K562 (cell line): ENCODE measurements around the gene GNG7. TPM values are rescaled to one million over a fixed set of nuclear protein-coding genes. Genes with fewer than 3 reads are reported as not detected.

Experiments used
- BDP1 ChIP-seq: IDR thresholded peaks from 3 replicates; pipeline ENCODE4 v1.6.1; 2011; ENCODE audit not compliant: insufficient read length, insufficient read depth
- CCNT2 ChIP-seq: IDR thresholded peaks from 2 replicates; pipeline ENCODE4 v1.6.1; 2011; ENCODE audit warnings: borderline replicate concordance, low read depth, mild to moderate bottlenecking, moderate library complexity, mixed read lengths, low read length; ENCODE audit not compliant: insufficient read length; ENCODE audit errors: extremely low read depth
- CUX1 ChIP-seq: fragments of 200-800 bp; sonication (Bioruptor generic); IDR thresholded peaks from 2 replicates; pipeline ENCODE4 v1.6.1; 2016; ENCODE audit warnings: missing genetic modification characterization, missing compliant biosample characterization
- GABPB1 ChIP-seq: sonication (generic); formaldehyde crosslinking; IDR thresholded peaks from 2 replicates; pipeline ENCODE4 v1.8.0; 2022; ENCODE audit warnings: mild to moderate bottlenecking, missing genetic modification reagents
- GMEB1 ChIP-seq: fragments of 250-450 bp; sonication (Bioruptor Pico); IDR thresholded peaks from 2 replicates; pipeline ENCODE4 v1.4.0; 2020; ENCODE audit warnings: mild to moderate bottlenecking
- HSF4 ChIP-seq: fragments of 250-450 bp; sonication (Bioruptor Pico); IDR thresholded peaks from 2 replicates; pipeline ENCODE4 v2.1.2; 2022; ENCODE audit warnings: mild to moderate bottlenecking, moderate library complexity, borderline replicate concordance
- POLR2H ChIP-seq: IDR thresholded peaks from 2 replicates; pipeline ENCODE4 v1.6.1; 2016; ENCODE audit warnings: missing genetic modification characterization, low read depth, mild to moderate bottlenecking, control low read depth, missing compliant biosample characterization, moderate library complexity
- RB1 ChIP-seq: fragments of 450-650 bp; IDR thresholded peaks from 2 replicates; pipeline ENCODE4 v1.6.1; 2017; ENCODE audit warnings: low read depth, mild to moderate bottlenecking
- SRSF7 ChIP-seq: fragments of 200-400 bp; formaldehyde crosslinking; optimal IDR thresholded peaks from 2 replicates; pipeline ENCODE3; 2017; ENCODE audit warnings: mild to moderate bottlenecking, low read depth, low read length
- polyA plus RNA-seq, 8 experiments: library from polyadenylated mRNA; depleted of rRNA in 4 of 8; stranded (reverse) in 5 of 8; unstranded in 3 of 8; fragments of >200 nt; fragmentation: Nextera tagmentation in 2 of 8; fragmentation: Illumina TruSeq in 1 of 8; extraction: Ambion mirVana in 2 of 8; extraction: Trizol in 1 of 8; gene quantifications; 2 replicates each; pipeline versions ENCODE4 v1.2.1 to v1.2.3, GENCODE V29; 2011 to 2014; ENCODE audit warnings: inconsistent platforms in 1 of 8, missing spikeins in 1 of 8
- total RNA-seq, 7 experiments: library from RNA; depleted of rRNA in 6 of 7; stranded (reverse); fragments of >200 nt in 6 of 7; fragmentation: Illumina TruSeq in 2 of 7; extraction: Trizol in 2 of 7; gene quantifications; 2 replicates each; pipeline versions ENCODE4 v1.2.1 to v1.2.3, GENCODE V29; 2011 to 2021; ENCODE audit warnings: low replicate concordance in 1 of 7
- TF ChIP-seq, protein P1 (sequence below), 3 experiments: fragments of 200-800 bp in 1 of 3; sonication (Bioruptor generic) in 1 of 3; sonication (generic) in 1 of 3; formaldehyde crosslinking in 1 of 3; IDR thresholded peaks; 2 replicates each; pipeline versions ENCODE4 v1.6.1 to v1.8.0; 2016 to 2022; ENCODE audit warnings: mild to moderate bottlenecking in 2 of 3, missing compliant biosample characterization in 2 of 3, missing genetic modification characterization in 2 of 3, missing genetic modification reagents in 1 of 3
- TF ChIP-seq, protein P2 (sequence below): fragments of 450-650 bp; formaldehyde crosslinking; IDR thresholded peaks from 2 replicates; pipeline ENCODE4 v1.4.0; 2020; ENCODE audit warnings: mild to moderate bottlenecking, moderate library complexity
- TF ChIP-seq, protein P3 (sequence below): fragments of 250-450 bp; sonication (Bioruptor Pico); IDR thresholded peaks from 2 replicates; pipeline ENCODE4 v1.8.0; 2021; ENCODE audit warnings: mild to moderate bottlenecking, moderate library complexity
- TF ChIP-seq, protein P4 (sequence below): fragments of 250-450 bp; sonication (Bioruptor Pico); IDR thresholded peaks from 2 replicates; pipeline ENCODE4 v1.4.0; 2020

GNG7 gene
- total and polyA plus RNA-seq, 9 of the 15 experiments (the other 6 are each of a cell fraction or from before 2014, with no cell fraction given) = 0.01 to 0.20 (median 0.06) TPM; not detected in 1

DNA sequence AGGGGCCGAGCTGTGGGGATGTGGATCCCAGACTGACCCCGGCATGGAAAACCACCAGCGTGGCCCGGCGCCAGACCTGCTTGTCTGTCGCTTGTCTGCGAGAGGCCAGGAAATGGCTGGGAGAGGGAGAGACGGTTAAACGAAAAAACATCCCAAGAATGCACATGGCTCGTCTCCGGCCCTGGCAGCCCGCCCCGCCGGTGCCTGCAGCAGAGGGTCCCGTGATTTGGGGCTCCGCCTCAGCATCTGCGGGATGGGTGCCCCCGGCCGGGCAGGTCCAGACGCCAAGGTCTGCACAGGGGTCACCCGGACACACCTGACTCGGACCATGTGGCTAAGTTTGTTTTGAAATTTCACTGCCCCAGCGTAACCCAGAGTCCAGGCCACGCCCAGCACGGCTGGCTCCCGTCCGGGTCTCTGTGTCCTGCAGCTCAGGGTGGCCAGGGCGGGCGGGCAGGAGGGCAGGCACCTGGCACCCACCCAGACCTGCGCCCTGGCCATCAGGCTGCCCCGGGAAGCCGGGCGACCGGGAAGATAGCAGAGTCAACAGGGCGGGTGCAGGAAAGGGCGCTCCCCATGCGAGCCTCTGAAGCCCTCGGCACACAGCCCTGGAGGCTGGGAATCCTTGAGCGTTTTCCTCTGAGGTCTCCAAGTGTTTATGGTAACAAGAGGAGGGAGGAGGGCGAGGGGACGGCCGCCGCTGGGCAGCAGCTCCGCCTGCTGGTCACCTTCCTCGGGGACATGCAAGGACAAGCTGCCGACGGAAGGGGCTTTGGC is 123.4 kb downstream of the GNG7 start (continued):
- TF ChIP-seq, protein P1, sequence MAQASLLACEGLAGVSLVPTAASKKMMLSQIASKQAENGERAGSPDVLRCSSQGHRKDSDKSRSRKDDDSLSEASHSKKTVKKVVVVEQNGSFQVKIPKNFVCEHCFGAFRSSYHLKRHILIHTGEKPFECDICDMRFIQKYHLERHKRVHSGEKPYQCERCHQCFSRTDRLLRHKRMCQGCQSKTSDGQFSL (CRISPR knock-in tag; IDR thresholded peaks at IDR 0.05) = no peak
- TF ChIP-seq, protein P1 (tag; IDR thresholded peaks at IDR 0.05) = no peak
- TF ChIP-seq CUX1 (CRISPR knock-in tag) (no peak), GMEB1 (0 out of 2 replicates have a peak, but pooled peaks have one; percentile 24), SRSF7 (no peak), POLR2H (tag) (no peak), BDP1 (no peak), RB1 (peak; percentile 69; the same call in 1 of the 2 replicates), GABPB1 (no peak), HSF4 (CRISPR knock-in tag) (no peak), CCNT2 (no peak)
- TF ChIP-seq, protein P2, sequence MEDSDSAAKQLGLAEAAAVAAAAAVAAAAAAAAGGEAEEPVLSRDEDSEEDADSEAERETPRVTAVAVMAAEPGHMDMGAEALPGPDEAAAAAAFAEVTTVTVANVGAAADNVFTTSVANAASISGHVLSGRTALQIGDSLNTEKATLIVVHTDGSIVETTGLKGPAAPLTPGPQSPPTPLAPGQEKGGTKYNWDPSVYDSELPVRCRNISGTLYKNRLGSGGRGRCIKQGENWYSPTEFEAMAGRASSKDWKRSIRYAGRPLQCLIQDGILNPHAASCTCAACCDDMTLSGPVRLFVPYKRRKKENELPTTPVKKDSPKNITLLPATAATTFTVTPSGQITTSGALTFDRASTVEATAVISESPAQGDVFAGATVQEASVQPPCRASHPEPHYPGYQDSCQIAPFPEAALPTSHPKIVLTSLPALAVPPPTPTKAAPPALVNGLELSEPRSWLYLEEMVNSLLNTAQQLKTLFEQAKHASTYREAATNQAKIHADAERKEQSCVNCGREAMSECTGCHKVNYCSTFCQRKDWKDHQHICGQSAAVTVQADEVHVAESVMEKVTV (CRISPR knock-in tag) = peak; percentile 92
- TF ChIP-seq, protein P3, sequence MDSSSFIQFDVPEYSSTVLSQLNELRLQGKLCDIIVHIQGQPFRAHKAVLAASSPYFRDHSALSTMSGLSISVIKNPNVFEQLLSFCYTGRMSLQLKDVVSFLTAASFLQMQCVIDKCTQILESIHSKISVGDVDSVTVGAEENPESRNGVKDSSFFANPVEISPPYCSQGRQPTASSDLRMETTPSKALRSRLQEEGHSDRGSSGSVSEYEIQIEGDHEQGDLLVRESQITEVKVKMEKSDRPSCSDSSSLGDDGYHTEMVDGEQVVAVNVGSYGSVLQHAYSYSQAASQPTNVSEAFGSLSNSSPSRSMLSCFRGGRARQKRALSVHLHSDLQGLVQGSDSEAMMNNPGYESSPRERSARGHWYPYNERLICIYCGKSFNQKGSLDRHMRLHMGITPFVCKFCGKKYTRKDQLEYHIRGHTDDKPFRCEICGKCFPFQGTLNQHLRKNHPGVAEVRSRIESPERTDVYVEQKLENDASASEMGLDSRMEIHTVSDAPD (CRISPR knock-in tag) = no peak
- TF ChIP-seq, protein P4, sequence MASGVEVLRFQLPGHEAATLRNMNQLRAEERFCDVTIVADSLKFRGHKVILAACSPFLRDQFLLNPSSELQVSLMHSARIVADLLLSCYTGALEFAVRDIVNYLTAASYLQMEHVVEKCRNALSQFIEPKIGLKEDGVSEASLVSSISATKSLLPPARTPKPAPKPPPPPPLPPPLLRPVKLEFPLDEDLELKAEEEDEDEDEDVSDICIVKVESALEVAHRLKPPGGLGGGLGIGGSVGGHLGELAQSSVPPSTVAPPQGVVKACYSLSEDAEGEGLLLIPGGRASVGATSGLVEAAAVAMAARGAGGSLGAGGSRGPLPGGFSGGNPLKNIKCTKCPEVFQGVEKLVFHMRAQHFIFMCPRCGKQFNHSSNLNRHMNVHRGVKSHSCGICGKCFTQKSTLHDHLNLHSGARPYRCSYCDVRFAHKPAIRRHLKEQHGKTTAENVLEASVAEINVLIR (CRISPR knock-in tag) = no peak
